H1 (cell line): ENCODE results near the gene TMPRSS15. TPM values are rescaled to one million over a fixed set of nuclear protein-coding genes. Genes with fewer than 3 reads are reported as not detected.

Experiments used
- CTCF ChIA-PET: fragments of 300-600 bp; sonication (Branson Sonifier 250); formaldehyde crosslinking; loops from one replicate; lab custom pipeline; 2021; ENCODE audit not compliant: partially characterized antibody; lab: Charles Lee
- POLR2A ChIA-PET: fragments of 300-600 bp; sonication (Branson Sonifier 250); formaldehyde crosslinking; loops from one replicate; lab custom pipeline; 2021; ENCODE audit warnings: inconsistent platforms; ENCODE audit not compliant: partially characterized antibody; lab: Charles Lee
- DNase-seq, 2 experiments: peaks; one replicate each; pipeline versions ENCODE4 v3.0.0 to v3.0.0-alpha.2; 2010 to 2022; ENCODE audit warnings: low spot score in 2 of 2, low read depth in 1 of 2, mixed read lengths in 1 of 2
- FAIRE-seq: peaks from 2 replicates; lab custom pipeline; 2011; peaks lifted over from hg19 to GRCh38; lab: Jason Lieb, UNC
- H2AFZ ChIP-seq: 2 replicates; pipeline ENCODE4 v1.8.1; 2012; ENCODE audit warnings: low read length, inconsistent platforms
- H2AK5ac ChIP-seq: 2 replicates; pipeline ENCODE4 v1.6.1; 2013; ENCODE audit warnings: low read depth, low read length
- H2BK120ac ChIP-seq: replicated peaks from 2 replicates; pipeline ENCODE3; 2013; ENCODE audit warnings: low read depth, low read length, inconsistent platforms
- H2BK12ac ChIP-seq: 2 replicates; pipeline ENCODE4 v1.6.1; 2013; ENCODE audit warnings: low read depth, low read length
- H2BK15ac ChIP-seq: 2 replicates; pipeline ENCODE4 v1.6.1; 2013; ENCODE audit warnings: low read length
- H2BK20ac ChIP-seq: 2 replicates; pipeline ENCODE4 v1.6.1; 2013; ENCODE audit warnings: low read length
- H2BK5ac ChIP-seq: 2 replicates; pipeline ENCODE4 v1.6.1; 2013; ENCODE audit warnings: low read depth, low read length
- H3K14ac ChIP-seq: 2 replicates; pipeline ENCODE4 v1.6.1; 2013; ENCODE audit warnings: inconsistent platforms; ENCODE audit not compliant: insufficient read length
- H3K18ac ChIP-seq: 2 replicates; pipeline ENCODE4 v1.6.1; 2013; ENCODE audit warnings: low read length; ENCODE audit errors: extremely low read depth
- H3K23ac ChIP-seq: 2 replicates; pipeline ENCODE4 v1.6.1; 2013; ENCODE audit warnings: inconsistent platforms; ENCODE audit not compliant: insufficient read length
- H3K23me2 ChIP-seq: 2 replicates; pipeline ENCODE4 v1.6.1; 2013; ENCODE audit warnings: low read depth, low read length
- H3K27ac ChIP-seq: 2 replicates; pipeline ENCODE4 v1.6.1; 2011; ENCODE audit warnings: low read depth, low read length, inconsistent platforms
- H3K27me3 ChIP-seq, 4 experiments: replicated peaks in 1 of 4; 1 replicate in 1 of 4; 2 replicates in 3 of 4; pipeline versions ENCODE4 v1.6.1 to v1.8.1; 2011 to 2013; ENCODE audit warnings: low read length in 3 of 4, mild to moderate bottlenecking in 3 of 4, inconsistent platforms in 2 of 4, mixed read lengths in 2 of 4, moderate library complexity in 1 of 4; ENCODE audit not compliant: control insufficient read depth in 3 of 4, insufficient read depth in 3 of 4; ENCODE audit errors: extremely low read depth in 1 of 4
- H3K36me3 ChIP-seq, 4 experiments: 2 replicates each; pipeline versions ENCODE4 v1.6.1 to v1.8.1; 2011 to 2013; ENCODE audit warnings: mild to moderate bottlenecking in 4 of 4, low read length in 3 of 4, moderate library complexity in 2 of 4, control low read depth in 1 of 4, inconsistent platforms in 1 of 4; ENCODE audit not compliant: insufficient read depth in 4 of 4, control insufficient read depth in 2 of 4
- H3K4ac ChIP-seq: replicated peaks from 2 replicates; pipeline ENCODE3; 2013; ENCODE audit warnings: low read length, low read depth, mixed read lengths, inconsistent platforms; ENCODE audit not compliant: insufficient read length
- H3K4me1 ChIP-seq, 4 experiments: replicated peaks in 1 of 4; 1 replicate in 1 of 4; 2 replicates in 3 of 4; pipeline versions ENCODE4 v1.6.1 to v1.8.1; 2011 to 2013; ENCODE audit warnings: low read length in 3 of 4, inconsistent platforms in 2 of 4, mixed read lengths in 1 of 4; ENCODE audit not compliant: insufficient read depth in 4 of 4, control insufficient read depth in 3 of 4
- H3K4me2 ChIP-seq, 2 experiments: 2 replicates each; pipeline versions ENCODE4 v1.6.1 to v1.8.1; 2011 to 2013; ENCODE audit warnings: low read depth in 2 of 2, low read length in 2 of 2, control low read depth in 1 of 2, inconsistent platforms in 1 of 2, mild to moderate bottlenecking in 1 of 2; ENCODE audit not compliant: insufficient read depth in 1 of 2
- H3K4me3 ChIP-seq, 4 experiments: fragments of 200-600, 300-600 bp in 1 of 4; sonication (generic), shearing (Covaris generic), sonication (Bioruptor Twin) in 1 of 4; 2 replicates each; pipeline versions ENCODE4 v1.5.1 to v1.8.1; 2011 to 2016; ENCODE audit warnings: low read length in 4 of 4, low read depth in 3 of 4, control low read depth in 2 of 4, inconsistent platforms in 2 of 4, mild to moderate bottlenecking in 2 of 4, mixed read lengths in 1 of 4, moderate library complexity in 1 of 4; ENCODE audit not compliant: insufficient read depth in 2 of 4; ENCODE audit errors: extremely low read depth in 1 of 4
- H3K56ac ChIP-seq: replicated peaks from 2 replicates; pipeline ENCODE3; 2013; ENCODE audit warnings: low read depth, mild to moderate bottlenecking, mixed read lengths, low read length, inconsistent platforms; ENCODE audit not compliant: insufficient read length
- H3K79me1 ChIP-seq: 2 replicates; pipeline ENCODE4 v1.6.1; 2013; ENCODE audit warnings: low read depth, low read length, control low read depth
- H3K79me2 ChIP-seq, 2 experiments: 2 replicates each; pipeline versions ENCODE4 v1.6.1 to v1.8.1; 2012 to 2013; ENCODE audit warnings: low read length in 2 of 2, mild to moderate bottlenecking in 2 of 2, inconsistent platforms in 1 of 2; ENCODE audit not compliant: insufficient read depth in 2 of 2, control insufficient read depth in 1 of 2
- H3K9ac ChIP-seq, 4 experiments: replicated peaks in 1 of 4; 1 replicate in 1 of 4; 2 replicates in 3 of 4; pipeline versions ENCODE4 v1.6.1 to v1.8.1; 2011 to 2013; ENCODE audit warnings: low read depth in 3 of 4, low read length in 3 of 4, control low read depth in 2 of 4, mild to moderate bottlenecking in 2 of 4, moderate library complexity in 2 of 4, inconsistent platforms in 1 of 4; ENCODE audit errors: extremely low read depth in 1 of 4
- H3K9me3 ChIP-seq, 2 experiments: 2 replicates each; pipeline versions ENCODE4 v1.6.1 to v1.8.1; 2012 to 2013; ENCODE audit warnings: mild to moderate bottlenecking in 2 of 2, moderate library complexity in 2 of 2, control low read depth in 1 of 2, inconsistent platforms in 1 of 2, low read depth in 1 of 2, low read length in 1 of 2, mixed read lengths in 1 of 2; ENCODE audit not compliant: insufficient read depth in 2 of 2
- H4K20me1 ChIP-seq, 2 experiments: replicated peaks in 1 of 2; 2 replicates each; pipeline versions ENCODE3 to v1.8.1; 2011 to 2013; ENCODE audit warnings: inconsistent platforms in 2 of 2, low read length in 2 of 2, mild to moderate bottlenecking in 1 of 2; ENCODE audit not compliant: insufficient read depth in 2 of 2, control insufficient read depth in 1 of 2
- H4K5ac ChIP-seq: 2 replicates; pipeline ENCODE4 v1.6.1; 2013; ENCODE audit warnings: low read length, low read depth, mixed read lengths, inconsistent platforms; ENCODE audit not compliant: insufficient read length
- H4K8ac ChIP-seq: 2 replicates; pipeline ENCODE4 v1.8.0; 2013; ENCODE audit warnings: mild to moderate bottlenecking, moderate library complexity, low read length, inconsistent platforms; ENCODE audit not compliant: insufficient read depth; ENCODE audit errors: extremely low read depth
- H4K91ac ChIP-seq: replicated peaks from 2 replicates; pipeline ENCODE3; 2013; ENCODE audit warnings: low read length, mixed read lengths, inconsistent platforms; ENCODE audit not compliant: insufficient read length
- ATF3 ChIP-seq: IDR thresholded peaks from 2 replicates; pipeline ENCODE4 v1.6.1; 2011; ENCODE audit warnings: low read depth, mild to moderate bottlenecking, low read length; ENCODE audit not compliant: insufficient read depth
- CEBPB ChIP-seq: IDR thresholded peaks from 2 replicates; pipeline ENCODE4 v1.6.1; 2012; ENCODE audit warnings: low read depth, low read length
- GABPA ChIP-seq: IDR thresholded peaks from 2 replicates; pipeline ENCODE4 v1.6.1; 2011; ENCODE audit warnings: mild to moderate bottlenecking, low read length, moderate library complexity, borderline replicate concordance; ENCODE audit not compliant: insufficient read depth
- HDAC2 ChIP-seq, 2 experiments: fragments of 300-600 bp in 1 of 2; sonication (generic) in 1 of 2; IDR thresholded peaks; 2 replicates each; pipeline ENCODE4 v1.6.1; 2011 to 2012; ENCODE audit warnings: low read depth in 2 of 2, low read length in 2 of 2, mild to moderate bottlenecking in 2 of 2, moderate library complexity in 2 of 2, borderline replicate concordance in 1 of 2, inconsistent platforms in 1 of 2
- JUN ChIP-seq: IDR thresholded peaks from 2 replicates; pipeline ENCODE4 v1.6.1; 2011; ENCODE audit warnings: low read depth, mild to moderate bottlenecking, improper control_type of control experiment, low read length
- KDM1A ChIP-seq: fragments of 200-600, 300-600 bp; sonication (generic); IDR thresholded peaks from 2 replicates; pipeline ENCODE4 v1.7.1; 2016; ENCODE audit warnings: mild to moderate bottlenecking, low read length, borderline replicate concordance
- RAD21 ChIP-seq, 2 experiments: IDR thresholded peaks in 1 of 2; conservative IDR thresholded peaks in 1 of 2; 2 replicates each; pipeline ENCODE4 v1.6.1; 2011; ENCODE audit warnings: low read depth in 2 of 2, low read length in 2 of 2, improper control_type of control experiment in 1 of 2, inconsistent platforms in 1 of 2, mild to moderate bottlenecking in 1 of 2, moderate library complexity in 1 of 2
- SP2 ChIP-seq: IDR thresholded peaks from 2 replicates; pipeline ENCODE4 v1.6.1; 2012; ENCODE audit warnings: mild to moderate bottlenecking, low read length, inconsistent platforms
- SUZ12 ChIP-seq: fragments of 200-600 bp; sonication (generic); IDR thresholded peaks from 2 replicates; pipeline ENCODE4 v1.6.1; 2012; ENCODE audit warnings: mild to moderate bottlenecking, inconsistent platforms, low read length, moderate library complexity, mixed read lengths
- TCF12 ChIP-seq: IDR thresholded peaks from 2 replicates; pipeline ENCODE4 v1.6.1; 2011; ENCODE audit warnings: low read depth, mild to moderate bottlenecking, low read length
- WGBS, 2 experiments: shearing (Covaris generic) in 1 of 2; methylation state at CpG; one replicate each; pipeline versions ENCODE4 v1.1.6 to v1.1.7; 2013 to 2015; ENCODE audit warnings: low lambda C conversion rate in 2 of 2, mixed read lengths in 2 of 2, inconsistent platforms in 1 of 2, low coverage in 1 of 2, missing lambda C conversion rate in 1 of 2; ENCODE audit not compliant: insufficient replicate concordance in 2 of 2, insufficient coverage in 1 of 2, insufficient read length in 1 of 2; ENCODE audit errors: extremely low coverage in 1 of 2, missing lambda C conversion rate in 1 of 2; 5-methylcytosine and 5-hydroxymethylcytosine counted together
- polyA plus RNA-seq, 7 experiments: library from polyadenylated mRNA; depleted of rRNA in 3 of 7; stranded (reverse) in 5 of 7; unstranded in 2 of 7; fragments of >200 nt in 5 of 7; fragments of 200-250 nt in 2 of 7; gene quantifications; 1 replicate in 5 of 7; 2 replicates in 1 of 7; 4 replicates in 1 of 7; pipeline versions ENCODE4 v1.2.1 to v1.2.3, GENCODE V29; 2011 to 2013; ENCODE audit warnings: missing spikeins in 2 of 7, mixed read lengths in 2 of 7
- total RNA-seq: library from RNA; stranded (reverse); fragmentation: NEBNext Ultra II Directional; extraction: Animal tissue kit (Norgen Biotek cat#: 25700); gene quantifications from 2 replicates; pipeline ENCODE4 v1.2.1, GENCODE V29; 2021

TMPRSS15 gene
- total and polyA plus RNA-seq, 2 of the 8 experiments (the other 6 are each of a cell fraction or from before 2014, with no cell fraction given) = not detected

- Histone ChIP-seq H3K14ac (no peak within 1 kb of the TSS), H3K4me1 (peaks cover 0 to 12% (median 2%) of the 10 kb centered on the region in 4 experiments; a peak in 3 of 7 replicates), H2BK120ac (no peak within 1 kb of the TSS), H3K23ac (no peak within 1 kb of the TSS), H3K56ac (no peak within 1 kb of the TSS), H3K36me3 (no peaks in the 10 kb centered on the region; a peak in 1 of 8 replicates), H2BK5ac (no peak within 1 kb of the TSS), H4K20me1 (peaks cover 0 to 3% of the 10 kb centered on the region in 2 experiments), H2BK12ac (peak within 1 kb of the TSS; percentile 5; the same call in 1 of the 2 replicates), H2BK20ac (no peak within 1 kb of the TSS), H4K5ac (no peak within 1 kb of the TSS), H3K9ac (no peak within 1 kb of the TSS), H4K91ac (no peak within 1 kb of the TSS), H3K4ac (no peak within 1 kb of the TSS), H4K8ac (peak within 1 kb of the TSS; percentile 83; the same call in 1 of the 2 replicates), H3K4me3 (peak within 1 kb of the TSS; percentile 50 to 62 (median 55)), H3K27me3 (peaks cover 19 to 34% (median 27%) of the 10 kb centered on the region in 4 experiments), H3K18ac (peak within 1 kb of the TSS; percentile 73; the same call in 1 of the 2 replicates), H3K79me2 (no peaks in the 10 kb centered on the region), H2AFZ (peak within 1 kb of the TSS; percentile 96), H3K9me3 (no peaks in the 10 kb centered on the region), H3K27ac (no peak within 1 kb of the TSS), H2AK5ac (no peak within 1 kb of the TSS), H3K4me2 (peak within 1 kb of the TSS; percentile 94 to 96), H2BK15ac (no peak within 1 kb of the TSS), H3K23me2 (peaks cover 12% of the 10 kb centered on the region), H3K79me1 (no peaks in the 10 kb centered on the region)
- DNase-seq (peak in 1 of 2 experiments; percentile 59), FAIRE-seq (no peak)
- ChIA-PET POLR2A (interaction anchor here (1.1 kb wide), 1 partner anchor 11 kb away, joined by 3 read pairs; no protein-coding TSS in a partner anchor), CTCF (no interaction called here)
- 4% methylated on average over 39 of the region's 72 CpGs; no CpG with 5 or more reads in 1 of the 2 experiments for WGBS, 2 experiments
- no peak for TF ChIP-seq SP2
- TF ChIP-seq GABPA = no peak
- TF ChIP-seq CEBPB = no peak
- TF ChIP-seq ATF3 = no peak
- no peak for TF ChIP-seq RAD21 (IDR thresholded peaks at IDR 0.05 in 1 of 2, conservative IDR thresholded peaks at IDR 0.05 in 1 of 2; ENCODE audit: low read depth in 2 of 2, low read length in 2 of 2)
- TF ChIP-seq HDAC2 (IDR thresholded peaks at IDR 0.05; ENCODE audit: borderline replicate concordance in 1 of 2, low read depth in 2 of 2, low read length in 2 of 2) = peak in 1 of 2 experiments; percentile 74; a peak in 1 of 4 replicates
- TF ChIP-seq KDM1A = peak; percentile 35; the same call in 1 of the 2 replicates
- no peak for TF ChIP-seq JUN
- TF ChIP-seq TCF12 = no peak
- TF ChIP-seq SUZ12 = peak; percentile 77; the same call in 1 of the 2 replicates
Measured at GRCh38 chr21:18244671-18245463, 158.7 kb downstream of the TMPRSS15 start, which contains the start of gene CHODL. CHODL (plus strand) TSS chr21:18244833; CDS start chr21:18245224, 391 bp downstream.
